Upper lobe of left lung (tissue), 6 donors: ENCODE results near the gene NTNG2. TPM values are rescaled to one million over a fixed set of nuclear protein-coding genes. Genes with fewer than 3 reads are reported as not detected.

ENCODE experiments used
- ATAC-seq, 2 donors: fragments of 200-7000 bp; cut with Tn5 transposase; one replicate each; pipeline ENCODE4 v1.9.1; 2022; ENCODE audit warnings: mild to moderate bottlenecking in 2 of 2, moderate library complexity in 2 of 2; ENCODE audit not compliant: low FRiP score in 2 of 2
- DNase-seq, 2 donors: peaks; one replicate each; pipeline ENCODE4 v3.0.0-alpha.2; 2019 to 2020
- H3K27ac ChIP-seq, 4 donors: fragments of 200-600 bp; sonication (generic); one replicate each; pipeline ENCODE4 v1.5.1; 2016 to 2019
- H3K27me3 ChIP-seq, 4 donors: fragments of 200-600 bp; sonication (generic); one replicate each; pipeline ENCODE4 v1.5.1; 2017 to 2019
- H3K36me3 ChIP-seq, 4 donors: fragments of 200-600 bp; sonication (generic); one replicate each; pipeline ENCODE4 v1.5.1; 2016 to 2019
- H3K4me1 ChIP-seq, 4 donors: fragments of 200-600 bp; sonication (generic); one replicate each; pipeline ENCODE4 v1.5.1; 2018 to 2019
- H3K4me3 ChIP-seq, 4 donors: fragments of 200-600 bp; sonication (generic); one replicate each; pipeline ENCODE4 v1.5.1; 2017 to 2019; ENCODE audit warnings: mild to moderate bottlenecking in 2 of 4, moderate library complexity in 1 of 4
- H3K9me3 ChIP-seq, 4 donors: fragments of 200-600 bp; sonication (generic); one replicate each; pipeline ENCODE4 v1.5.1; 2018 to 2019
- CTCF ChIP-seq, 6 experiments: fragments of 450-650 bp in 4 of 6; fragments of 200-600 bp in 2 of 6; sonication (generic) in 2 of 6; IDR thresholded peaks; one replicate each; pipeline ENCODE4 v1.5.1; 2016 to 2019; ENCODE audit warnings: antibody characterized with exemption in 6 of 6
- EP300 ChIP-seq, 4 donors: sonication (generic); formaldehyde crosslinking; IDR thresholded peaks; one replicate each; pipeline ENCODE4 v1.5.1; 2017; ENCODE audit warnings: antibody characterized with exemption in 4 of 4, control low read depth in 2 of 4
- POLR2A ChIP-seq, 4 donors: fragments of 450-650 bp; IDR thresholded peaks; one replicate each; pipeline ENCODE4 v1.5.1; 2016 to 2017; ENCODE audit warnings: antibody characterized with exemption in 4 of 4, mild to moderate bottlenecking in 2 of 4
- POLR2AphosphoS5 ChIP-seq, 2 donors: sonication (generic); formaldehyde crosslinking; IDR thresholded peaks; one replicate each; pipeline ENCODE4 v1.5.1; 2017; ENCODE audit warnings: antibody characterized with exemption in 2 of 2
- WGBS, 2 donors: methylation state at CpG; one replicate each; pipeline ENCODE4 v1.1.5; 2017 to 2018; 5-methylcytosine and 5-hydroxymethylcytosine counted together
- total RNA-seq, 6 donors: library from RNA; depleted of rRNA in 4 of 6; stranded (reverse); fragments of >200 nt in 4 of 6; gene quantifications; one replicate each; pipeline versions ENCODE4 v1.1.0 to v1.2.1, GENCODE V29; 2016 to 2021
- donor health status: DM: no; HTN: no; CAD: no; lungs with moderate emphysema.
- donor health status: DM: no; HTN: yes; CAD: no; lungs with severe emphysema.

NTNG2 gene
- total RNA-seq, 6 donors from 2014 or later, result 2.1 to 8.2 (median 4.3) TPM

- H3K4me3 ChIP-seq, result no peak overlapping the region
- H3K27ac ChIP-seq, result no peak overlapping the region
- no peaks in the 10 kb centered on the region for H3K36me3 ChIP-seq
- 65 to 72% methylated on average over 11 to 12 of the region's 16 CpGs for WGBS, 2 donors
- ATAC-seq, result no peak
- H3K27me3 ChIP-seq, result no peaks in the 10 kb centered on the region
- no peaks in the 10 kb centered on the region for H3K9me3 ChIP-seq
- peak in 1 of 2 donors; percentile 58 for DNase-seq
- TF ChIP-seq EP300 (IDR thresholded peaks at IDR 0.05) (no peak), CTCF (IDR thresholded peaks at IDR 0.05) (no peak), POLR2A (IDR thresholded peaks at IDR 0.05) (no peak), POLR2AphosphoS5 (IDR thresholded peaks at IDR 0.05) (no peak)
- H3K4me1 ChIP-seq, result peaks cover 0 to 2% (median 0%) of the 10 kb centered on the region in 4 donors
Measured at GRCh38 chr9:132136151-132136780, 25.6 kb upstream of the NTNG2 start.

- no peak for ATAC-seq
- Histone ChIP-seq H3K4me1 (peaks cover 0 to 10% (median 6%) of the 10 kb centered on the region in 4 donors), H3K4me3 (peak overlapping the region in 3 of 4 donors; percentile 15 to 35 (median 30)), H3K27me3 (no peaks in the 10 kb centered on the region), H3K9me3 (no peaks in the 10 kb centered on the region), H3K27ac (no peak overlapping the region), H3K36me3 (no peaks in the 10 kb centered on the region)
- TF ChIP-seq EP300 (IDR thresholded peaks at IDR 0.05), result no peak
- TF ChIP-seq POLR2AphosphoS5 (IDR thresholded peaks at IDR 0.05), result no peak
- TF ChIP-seq CTCF (IDR thresholded peaks at IDR 0.05), result no peak
- no peak for TF ChIP-seq POLR2A (IDR thresholded peaks at IDR 0.05)
- WGBS, 2 donors, result 4 to 6% methylated on average over 19 to 24 of the region's 24 CpGs
- peak in 1 of 2 donors; percentile 78 for DNase-seq
Measured at GRCh38 chr9:132141344-132141947, 20.4 kb upstream of the NTNG2 start.

GRCh38 chr9:132141948-132142594 is 19.8 kb upstream of the NTNG2 start:
- ATAC-seq (no peak), DNase-seq (no peak)
- 50 to 53% methylated on average over 12 of the region's 12 CpGs for WGBS, 2 donors
- Histone ChIP-seq H3K4me1 (peaks cover 0 to 10% (median 6%) of the 10 kb centered on the region in 4 donors), H3K9me3 (no peaks in the 10 kb centered on the region), H3K27ac (no peak overlapping the region), H3K4me3 (peak overlapping the region in 3 of 4 donors; percentile 15 to 35 (median 30)), H3K27me3 (no peaks in the 10 kb centered on the region), H3K36me3 (no peaks in the 10 kb centered on the region)
- no peak for TF ChIP-seq CTCF (IDR thresholded peaks at IDR 0.05)
- TF ChIP-seq POLR2AphosphoS5 (IDR thresholded peaks at IDR 0.05), result no peak
- no peak for TF ChIP-seq POLR2A (IDR thresholded peaks at IDR 0.05)
- no peak for TF ChIP-seq EP300 (IDR thresholded peaks at IDR 0.05)

GRCh38 chr9:132142924-132143323 is 18.9 kb upstream of the NTNG2 start:
- DNase-seq, result no peak
- 45 to 46% methylated on average over 9 of the region's 9 CpGs for WGBS, 2 donors
- no peak for TF ChIP-seq CTCF (IDR thresholded peaks at IDR 0.05)
- TF ChIP-seq POLR2A (IDR thresholded peaks at IDR 0.05), result no peak
- no peak for TF ChIP-seq POLR2AphosphoS5 (IDR thresholded peaks at IDR 0.05)
- no peak for TF ChIP-seq EP300 (IDR thresholded peaks at IDR 0.05)
- Histone ChIP-seq H3K4me1 (peaks cover 0 to 10% (median 6%) of the 10 kb centered on the region in 4 donors), H3K27ac (no peak overlapping the region), H3K36me3 (no peaks in the 10 kb centered on the region), H3K4me3 (no peak overlapping the region), H3K9me3 (no peaks in the 10 kb centered on the region), H3K27me3 (no peaks in the 10 kb centered on the region)
- no peak for ATAC-seq
